MG63 (cell line): ENCODE measurements around the gene LRRC51. TPM values are rescaled to one million over a fixed set of nuclear protein-coding genes. Genes with fewer than 3 reads are reported as not detected.

Source experiments
- DNase-seq: peaks from one replicate; pipeline ENCODE4 v3.0.0-alpha.2; 2020
- H3K27me3 ChIP-seq: fragments of 250-450 bp; sonication (Bioruptor Pico); 2 replicates; pipeline ENCODE4 v1.5.1; 2020; ENCODE audit warnings: mild to moderate bottlenecking, moderate library complexity
- H3K36me3 ChIP-seq: fragments of 250-450 bp; sonication (Bioruptor Pico); 2 replicates; pipeline ENCODE4 v1.5.1; 2020; ENCODE audit warnings: mild to moderate bottlenecking, moderate library complexity
- H3K4me3 ChIP-seq: fragments of 250-450 bp; sonication (Bioruptor Pico); 2 replicates; pipeline ENCODE4 v1.5.1; 2020; ENCODE audit warnings: mild to moderate bottlenecking, moderate library complexity
- H3K9me3 ChIP-seq: fragments of 250-450 bp; sonication (Bioruptor Pico); 2 replicates; pipeline ENCODE4 v1.5.1; 2020; ENCODE audit warnings: mild to moderate bottlenecking, moderate library complexity
- total RNA-seq: library from RNA; depleted of rRNA; stranded (reverse); fragments of >200 nt; shearing (Covaris generic); gene quantifications from 2 replicates; pipeline ENCODE4 v1.2.3, GENCODE V29; 2014; ENCODE audit warnings: low replicate concordance

The LRRC51 gene
- total RNA-seq, 1 experiment from 2014 or later = 17.4 TPM

- DNase-seq = no peak
- Histone ChIP-seq H3K9me3 (no peaks in the 10 kb centered on the region), H3K36me3 (peaks cover 20% of the 10 kb centered on the region), H3K4me3 (no peak overlapping the region), H3K27me3 (no peaks in the 10 kb centered on the region)
Observed at GRCh38 chr11:72088076-72088808, 7.6 kb downstream of the LRRC51 start.

GRCh38 chr11:72091292-72091691 lies 10.6 kb downstream of the LRRC51 start:
- no peak overlapping the region for H3K4me3 ChIP-seq
- DNase-seq = peak; percentile 45
- H3K27me3 ChIP-seq = no peaks in the 10 kb centered on the region
- H3K36me3 ChIP-seq = peaks cover 28% of the 10 kb centered on the region
- no peaks in the 10 kb centered on the region for H3K9me3 ChIP-seq

- Histone ChIP-seq H3K9me3 (no peaks in the 10 kb centered on the region), H3K27me3 (no peaks in the 10 kb centered on the region), H3K36me3 (peaks cover 57% of the 10 kb centered on the region), H3K4me3 (no peak overlapping the region)
- DNase-seq = no peak
Observed at GRCh38 chr11:72098741-72099140, 18.1 kb downstream of the LRRC51 start.

GRCh38 chr11:72100009-72100408 lies 19.4 kb downstream of the LRRC51 start:
- Histone ChIP-seq H3K4me3 (no peak overlapping the region), H3K36me3 (peaks cover 60% of the 10 kb centered on the region)
- no peak for DNase-seq

GRCh38 chr11:72100462-72100861 lies 19.8 kb downstream of the LRRC51 start:
- H3K27me3 ChIP-seq = no peaks in the 10 kb centered on the region
- H3K36me3 ChIP-seq = peaks cover 56% of the 10 kb centered on the region
- no peaks in the 10 kb centered on the region for H3K9me3 ChIP-seq
- no peak for DNase-seq
- no peak overlapping the region for H3K4me3 ChIP-seq

More at GRCh38 chr11:72100009-72100408, 19.4 kb downstream of the LRRC51 start:
- no peaks in the 10 kb centered on the region for H3K27me3 ChIP-seq
- H3K9me3 ChIP-seq = no peaks in the 10 kb centered on the region

- H3K27me3 ChIP-seq = no peaks in the 10 kb centered on the region
- H3K4me3 ChIP-seq = peak overlapping the region; percentile 97
- no peak for DNase-seq
- peaks cover 44% of the 10 kb centered on the region for H3K36me3 ChIP-seq
- H3K9me3 ChIP-seq = no peaks in the 10 kb centered on the region
Observed at GRCh38 chr11:72102162-72102561, 21.5 kb downstream of the LRRC51 start.

- peaks cover 40% of the 10 kb centered on the region for H3K36me3 ChIP-seq
- no peaks in the 10 kb centered on the region for H3K27me3 ChIP-seq
Observed at GRCh38 chr11:72102631-72102945, 21.9 kb downstream of the LRRC51 start.

GRCh38 chr11:72102946-72103753 lies 22.5 kb downstream of the LRRC51 start, which contains the start of gene LAMTOR1:
LAMTOR1 (minus strand) TSS chr11:72103297; CDS start chr11:72103224, 73 bp downstream.
- H3K27me3 ChIP-seq = no peaks in the 10 kb centered on the region
- no peaks in the 10 kb centered on the region for H3K9me3 ChIP-seq
- H3K36me3 ChIP-seq = peaks cover 39% of the 10 kb centered on the region
- DNase-seq = peak; percentile 98
- peak within 1 kb of the TSS; percentile 97 for H3K4me3 ChIP-seq

More at GRCh38 chr11:72102631-72102945, 21.9 kb downstream of the LRRC51 start:
- Histone ChIP-seq H3K4me3 (peak overlapping the region; percentile 97), H3K9me3 (no peaks in the 10 kb centered on the region)
- no peak for DNase-seq

GRCh38 chr11:72103754-72104167 lies 23.1 kb downstream of the LRRC51 start:
- DNase-seq = no peak
- Histone ChIP-seq H3K36me3 (peaks cover 33% of the 10 kb centered on the region), H3K9me3 (no peaks in the 10 kb centered on the region), H3K27me3 (no peaks in the 10 kb centered on the region), H3K4me3 (peak overlapping the region; percentile 21)

- Histone ChIP-seq H3K36me3 (peaks cover 38% of the 10 kb centered on the region), H3K4me3 (no peak within 1 kb of the TSS), H3K27me3 (no peaks in the 10 kb centered on the region), H3K9me3 (no peaks in the 10 kb centered on the region)
- no peak for DNase-seq
Observed at GRCh38 chr11:72105888-72106287, 25.2 kb downstream of the LRRC51 start, which contains the start of gene TOMT. TOMT (plus strand) TSS chr11:72105924; CDS start chr11:72105952, 28 bp downstream.

- Histone ChIP-seq H3K36me3 (peaks cover 23% of the 10 kb centered on the region), H3K9me3 (no peaks in the 10 kb centered on the region; the same call in 1 of the 2 replicates)
- DNase-seq = no peak
Observed at GRCh38 chr11:72111300-72112142, 30.9 kb downstream of the LRRC51 start.

GRCh38 chr11:72112143-72112977 lies 31.7 kb downstream of the LRRC51 start, which contains the start of gene ANAPC15:
ANAPC15 (minus strand) TSS chr11:72112695; CDS start chr11:72111276, 1,419 bp downstream.
- Histone ChIP-seq H3K9me3 (no peaks in the 10 kb centered on the region; the same call in 1 of the 2 replicates), H3K27me3 (no peaks in the 10 kb centered on the region), H3K36me3 (peaks cover 23% of the 10 kb centered on the region), H3K4me3 (peak within 1 kb of the TSS; percentile 85)
- peak; percentile 98 for DNase-seq

More at GRCh38 chr11:72111300-72112142, 30.9 kb downstream of the LRRC51 start:
- Histone ChIP-seq H3K27me3 (no peaks in the 10 kb centered on the region), H3K4me3 (peak overlapping the region; percentile 85)

GRCh38 chr11:72112978-72113808 lies 32.5 kb downstream of the LRRC51 start:
- Histone ChIP-seq H3K27me3 (no peaks in the 10 kb centered on the region), H3K4me3 (peak overlapping the region; percentile 85), H3K36me3 (peaks cover 21% of the 10 kb centered on the region), H3K9me3 (no peaks in the 10 kb centered on the region; the same call in 1 of the 2 replicates)
- DNase-seq = peak; percentile 91

GRCh38 chr11:72114570-72114969 lies 33.9 kb downstream of the LRRC51 start:
- Histone ChIP-seq H3K4me3 (no peak overlapping the region), H3K36me3 (peaks cover 18% of the 10 kb centered on the region), H3K9me3 (no peaks in the 10 kb centered on the region; the same call in 1 of the 2 replicates), H3K27me3 (no peaks in the 10 kb centered on the region)
- DNase-seq = peak; percentile 32
